Nephron progenitor cell (in vitro differentiated cells): ENCODE results near the gene ALDH1L1.
A peak's percentile ranks its signal among the peaks of the same experiment; 100 is the strongest.

Source experiments
- DNase-seq: peaks from one replicate; pipeline ENCODE4 v3.0.0; 2021
- H3K27ac Mint-ChIP-seq: 2 replicates; pipeline ENCODE4 v1.8.0; 2021; ENCODE audit warnings: mild to moderate bottlenecking, moderate library complexity, mixed read lengths
- H3K27me3 Mint-ChIP-seq: 2 replicates; pipeline ENCODE4 v1.8.0; 2021; ENCODE audit warnings: mild to moderate bottlenecking, low read depth, mixed read lengths; ENCODE audit not compliant: poor library complexity
- H3K36me3 Mint-ChIP-seq: 2 replicates; pipeline ENCODE4 v1.8.0; 2021; ENCODE audit warnings: low read depth, mixed read lengths
- H3K4me1 Mint-ChIP-seq: 2 replicates; pipeline ENCODE4 v1.8.0; 2021; ENCODE audit warnings: mixed read lengths
- H3K4me3 Mint-ChIP-seq: 2 replicates; pipeline ENCODE4 v1.8.0; 2021; ENCODE audit warnings: mild to moderate bottlenecking, moderate library complexity, mixed read lengths
- H3K9me3 Mint-ChIP-seq: 2 replicates; pipeline ENCODE4 v1.8.0; 2021; ENCODE audit warnings: mild to moderate bottlenecking, moderate library complexity, mixed read lengths
- TF ChIP-seq, protein P1 (sequence below): fragments of 200-600 bp; sonication (generic); IDR thresholded peaks from 2 replicates; pipeline ENCODE4 v1.5.0; 2021; ENCODE audit warnings: antibody characterized with exemption

Gene ALDH1L1

GRCh38 chr3:126114443-126115386 lies 65.7 kb downstream of the ALDH1L1 start:
- H3K27ac Mint-ChIP-seq = no peak overlapping the region
- no peak overlapping the region for H3K4me3 Mint-ChIP-seq
- H3K36me3 Mint-ChIP-seq = no peaks in the 10 kb centered on the region
- no peak for DNase-seq
- peaks cover 12% of the 10 kb centered on the region for H3K27me3 Mint-ChIP-seq
- peaks cover 7% of the 10 kb centered on the region for H3K4me1 Mint-ChIP-seq
- TF ChIP-seq, protein P1, sequence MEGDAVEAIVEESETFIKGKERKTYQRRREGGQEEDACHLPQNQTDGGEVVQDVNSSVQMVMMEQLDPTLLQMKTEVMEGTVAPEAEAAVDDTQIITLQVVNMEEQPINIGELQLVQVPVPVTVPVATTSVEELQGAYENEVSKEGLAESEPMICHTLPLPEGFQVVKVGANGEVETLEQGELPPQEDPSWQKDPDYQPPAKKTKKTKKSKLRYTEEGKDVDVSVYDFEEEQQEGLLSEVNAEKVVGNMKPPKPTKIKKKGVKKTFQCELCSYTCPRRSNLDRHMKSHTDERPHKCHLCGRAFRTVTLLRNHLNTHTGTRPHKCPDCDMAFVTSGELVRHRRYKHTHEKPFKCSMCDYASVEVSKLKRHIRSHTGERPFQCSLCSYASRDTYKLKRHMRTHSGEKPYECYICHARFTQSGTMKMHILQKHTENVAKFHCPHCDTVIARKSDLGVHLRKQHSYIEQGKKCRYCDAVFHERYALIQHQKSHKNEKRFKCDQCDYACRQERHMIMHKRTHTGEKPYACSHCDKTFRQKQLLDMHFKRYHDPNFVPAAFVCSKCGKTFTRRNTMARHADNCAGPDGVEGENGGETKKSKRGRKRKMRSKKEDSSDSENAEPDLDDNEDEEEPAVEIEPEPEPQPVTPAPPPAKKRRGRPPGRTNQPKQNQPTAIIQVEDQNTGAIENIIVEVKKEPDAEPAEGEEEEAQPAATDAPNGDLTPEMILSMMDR = no peak
- H3K9me3 Mint-ChIP-seq = no peaks in the 10 kb centered on the region

DNA sequence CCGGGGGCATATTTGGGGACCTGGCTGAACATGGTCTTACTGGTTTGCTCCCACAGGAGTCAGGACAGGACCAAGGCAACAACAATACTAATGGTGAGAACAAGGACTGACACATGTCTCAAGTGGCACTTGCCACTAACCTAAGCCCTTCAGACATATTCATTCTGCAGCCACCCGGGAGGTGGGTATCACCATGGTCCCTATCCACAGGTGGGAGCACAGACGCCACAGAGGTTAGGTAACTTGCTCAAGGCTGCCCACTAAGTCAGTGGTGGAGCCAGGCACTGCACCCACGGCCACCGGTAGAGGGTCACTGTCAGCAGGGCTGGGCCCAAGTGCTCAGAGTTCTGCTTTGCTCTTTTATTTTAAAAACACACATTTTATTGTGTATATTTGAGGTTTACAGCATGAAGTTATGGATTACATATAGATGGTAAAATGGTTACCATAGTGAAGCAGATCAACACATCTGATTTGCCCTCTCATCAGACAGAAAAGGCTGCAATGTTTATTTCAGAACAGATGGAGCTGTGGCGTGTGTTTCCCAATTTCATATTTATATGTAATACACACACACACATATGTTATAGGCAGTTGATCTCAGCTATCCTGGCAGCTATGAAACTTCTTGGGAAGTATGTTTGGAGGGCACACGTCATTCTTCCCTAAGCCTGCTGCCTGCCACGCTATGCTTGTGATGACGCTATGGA lies 66.5 kb downstream of the ALDH1L1 start:
- TF ChIP-seq, protein P1 = peak; percentile 44
- peaks cover 8% of the 10 kb centered on the region for H3K27me3 Mint-ChIP-seq
- H3K4me3 Mint-ChIP-seq = no peak overlapping the region
- H3K9me3 Mint-ChIP-seq = no peaks in the 10 kb centered on the region
- H3K27ac Mint-ChIP-seq = no peak overlapping the region
- peak; percentile 32 for DNase-seq
- peaks cover 7% of the 10 kb centered on the region for H3K4me1 Mint-ChIP-seq
- no peaks in the 10 kb centered on the region for H3K36me3 Mint-ChIP-seq

DNA sequence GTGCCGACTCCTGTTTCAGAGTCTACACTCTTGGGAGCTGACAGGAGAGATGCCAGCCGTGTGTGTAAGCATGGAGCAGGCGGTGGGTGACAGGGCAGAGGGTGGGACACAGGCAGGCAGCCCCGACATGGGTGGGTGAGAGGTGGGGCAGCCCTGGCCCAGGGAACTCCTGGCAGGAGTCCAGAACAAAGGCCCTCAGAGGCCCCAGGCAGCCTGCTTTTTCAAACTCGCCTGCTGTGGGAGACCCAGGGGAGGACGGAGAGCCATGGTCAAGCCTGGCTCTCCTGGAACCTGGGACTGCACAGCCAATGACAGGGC lies 67.2 kb downstream of the ALDH1L1 start:
- Mint-ChIP-seq H3K27ac (no peak overlapping the region), H3K36me3 (no peaks in the 10 kb centered on the region), H3K4me1 (peaks cover 7% of the 10 kb centered on the region), H3K27me3 (peaks cover 6% of the 10 kb centered on the region), H3K4me3 (no peak overlapping the region), H3K9me3 (no peaks in the 10 kb centered on the region)
- TF ChIP-seq, protein P1 = no peak
- no peak for DNase-seq

- no peak overlapping the region for H3K4me3 Mint-ChIP-seq
- peaks cover 6% of the 10 kb centered on the region for H3K27me3 Mint-ChIP-seq
- TF ChIP-seq, protein P1 = no peak
- H3K9me3 Mint-ChIP-seq = no peaks in the 10 kb centered on the region
- no peak for DNase-seq
- H3K36me3 Mint-ChIP-seq = no peaks in the 10 kb centered on the region
- peaks cover 8% of the 10 kb centered on the region for H3K4me1 Mint-ChIP-seq
- peak overlapping the region; percentile 45 for H3K27ac Mint-ChIP-seq
Measured at GRCh38 chr3:126112531-126113237, 67.7 kb downstream of the ALDH1L1 start.

DNA sequence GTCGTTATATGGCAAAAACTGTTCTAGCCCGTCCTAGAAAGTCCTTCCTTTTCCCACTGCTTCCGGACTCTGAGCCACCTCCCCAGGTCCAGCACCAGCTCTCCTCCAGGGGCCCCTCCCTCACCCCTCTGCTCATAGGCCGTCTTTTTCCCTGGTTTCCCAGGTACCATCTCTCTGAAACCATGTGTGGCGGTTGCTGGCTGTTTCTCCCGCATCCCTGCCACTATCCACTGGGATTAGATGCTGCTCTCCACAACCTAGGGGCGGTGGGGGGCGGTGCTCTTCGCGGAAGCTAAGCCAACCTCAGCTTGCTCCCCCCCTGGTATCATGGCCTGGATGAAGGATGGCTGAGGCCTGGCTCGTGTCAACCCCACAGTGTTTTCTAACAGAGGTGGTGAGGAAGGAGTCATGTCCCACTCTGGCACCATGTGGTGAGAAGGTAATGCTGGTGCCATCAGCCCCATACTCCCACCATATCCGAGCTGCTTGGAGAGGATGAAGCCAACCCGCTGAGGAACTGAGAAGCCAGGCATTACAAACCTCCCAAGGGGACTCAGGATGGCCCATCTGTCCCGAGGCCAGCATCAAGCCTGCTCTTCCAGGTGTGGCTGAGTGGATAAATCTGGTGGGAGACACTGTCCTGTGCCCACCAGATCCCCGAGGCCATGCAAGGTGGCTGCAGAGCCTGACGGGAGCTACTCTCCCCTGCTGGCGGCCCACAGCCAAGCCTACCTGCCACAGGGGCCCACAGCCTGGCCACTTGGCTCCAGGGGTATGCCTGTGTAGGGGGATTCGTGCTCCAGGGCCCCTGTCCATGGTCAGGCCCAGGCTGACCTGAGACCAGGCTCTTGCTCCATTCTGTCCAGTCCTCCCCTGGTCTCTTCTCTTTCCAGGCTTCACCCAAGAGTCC lies 68.6 kb downstream of the ALDH1L1 start:
- no peak overlapping the region for H3K4me3 Mint-ChIP-seq
- H3K9me3 Mint-ChIP-seq = no peaks in the 10 kb centered on the region
- TF ChIP-seq, protein P1 = no peak
- DNase-seq = no peak
- peaks cover 11% of the 10 kb centered on the region for H3K4me1 Mint-ChIP-seq
- peaks cover 7% of the 10 kb centered on the region for H3K27me3 Mint-ChIP-seq
- H3K36me3 Mint-ChIP-seq = no peaks in the 10 kb centered on the region
- no peak overlapping the region for H3K27ac Mint-ChIP-seq
